Kasumi-1 (cell line): ENCODE measurements around the gene NKAIN1.
"Not testable (repeated sequence)": the region's sequence is repeated elsewhere in the genome, so short reads cannot be mapped to it uniquely, and the experiment has no call there.

Experiments
- DNase-seq, 2 experiments: peaks; one replicate each; lab custom pipeline; 2025; lab: John Stamatoyannopoulos, UW

The NKAIN1 gene

DNA sequence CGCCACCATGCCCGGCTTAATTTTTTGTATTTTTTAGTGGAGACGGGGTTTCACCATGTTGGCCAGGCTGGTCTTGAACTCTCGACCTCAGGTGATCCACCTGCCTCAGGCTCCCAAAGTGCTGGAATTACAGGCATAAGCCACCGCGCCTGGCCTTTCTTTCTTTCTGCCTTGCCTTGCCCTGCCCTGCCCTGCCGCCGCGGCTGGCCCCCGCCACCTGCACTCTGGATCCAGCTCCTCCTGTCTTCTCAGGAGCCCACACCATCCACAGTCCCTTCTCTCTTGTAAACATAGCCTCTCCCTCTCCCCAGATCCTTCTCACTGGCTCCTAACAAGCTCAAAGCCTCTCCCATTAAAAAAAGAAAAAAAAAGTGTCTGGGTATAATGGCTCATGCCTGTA is 44.4 kb downstream of the NKAIN1 start:
- not testable (repeated sequence) for DNase-seq

DNA sequence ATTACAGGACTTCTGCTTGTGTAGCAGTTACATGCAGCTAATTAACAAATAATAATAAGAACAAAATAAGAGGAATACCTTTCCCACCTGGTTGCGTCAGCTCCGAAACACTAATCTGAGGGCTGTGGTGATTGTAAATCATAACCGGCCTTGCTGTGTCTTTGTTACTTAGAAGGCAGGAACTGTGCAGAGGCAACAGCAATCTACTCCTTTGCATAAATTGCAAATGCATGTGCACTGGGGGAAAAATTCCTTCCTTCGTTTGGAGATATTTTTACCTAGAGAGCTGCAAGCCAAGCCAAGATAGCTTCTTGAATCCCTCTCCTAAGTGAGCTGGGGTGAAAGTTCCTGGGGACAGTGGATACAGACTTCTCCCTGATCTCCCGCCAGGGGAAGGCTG is 46.0 kb downstream of the NKAIN1 start:
- no peak for DNase-seq

DNA sequence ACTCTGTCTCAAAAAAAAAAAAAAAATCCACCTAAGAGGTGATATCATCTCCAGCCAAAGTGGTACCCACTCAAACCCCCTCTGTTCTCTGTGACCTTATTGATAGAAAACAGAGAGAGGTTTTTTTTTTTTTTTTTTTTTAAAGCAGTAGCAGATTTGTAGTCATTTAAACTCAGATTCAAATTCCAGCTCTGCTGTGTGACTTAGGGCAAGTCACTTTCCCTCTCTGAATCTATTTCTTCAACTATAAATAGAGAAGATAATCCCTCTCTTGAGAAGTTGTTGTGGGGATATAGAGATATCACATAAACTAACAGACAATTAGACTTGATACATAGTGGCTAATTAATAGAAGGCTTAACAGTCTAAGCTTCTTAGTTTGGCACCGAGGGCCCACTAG is 48.4 kb downstream of the NKAIN1 start:
- no peak for DNase-seq

DNA sequence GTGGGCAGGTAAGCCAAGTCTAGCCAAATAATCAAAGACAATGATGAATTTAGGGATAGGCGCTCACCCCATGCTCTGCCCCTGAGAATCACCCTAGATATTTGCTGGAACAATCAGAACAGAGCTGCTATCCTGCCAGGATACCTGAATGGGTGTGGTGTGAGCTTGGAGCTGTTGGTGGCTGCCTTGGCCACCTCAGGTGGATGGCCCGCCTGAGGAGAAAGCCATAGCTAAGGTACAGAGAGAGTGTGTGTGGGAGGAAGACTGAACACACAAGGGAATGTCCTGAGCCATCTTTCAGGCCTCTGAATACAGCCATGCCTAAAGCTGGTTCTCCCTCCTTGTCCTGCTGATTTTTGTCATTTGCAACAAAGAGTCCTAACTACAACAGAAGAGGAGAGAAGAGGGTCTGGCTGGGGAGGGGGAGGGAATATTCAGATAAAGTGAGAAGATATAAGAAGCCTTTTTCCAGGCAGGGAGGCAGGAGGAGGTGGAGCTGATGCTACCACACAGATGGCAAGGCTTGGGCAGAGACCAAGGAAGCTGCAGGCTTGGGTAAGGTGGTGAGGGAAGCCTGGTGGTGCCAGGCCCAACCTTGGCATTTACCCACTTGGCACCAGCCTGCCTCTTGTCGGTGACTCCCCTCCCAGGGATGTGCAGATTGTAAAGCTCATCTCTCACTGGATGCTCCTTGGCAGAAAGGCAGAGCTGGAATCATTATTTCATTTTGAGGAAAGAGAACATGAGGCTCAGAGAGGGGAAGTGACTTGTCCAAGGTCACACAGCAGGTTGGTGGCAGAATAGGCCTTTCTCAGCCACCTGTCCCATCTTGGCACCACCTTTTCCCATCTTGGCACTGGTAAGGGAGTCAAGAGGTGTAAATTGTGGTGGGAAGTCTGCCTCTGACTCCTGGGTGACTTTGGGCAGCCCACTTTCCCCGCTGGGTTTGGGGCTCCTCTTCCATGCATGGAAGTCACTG is 49.7 kb downstream of the NKAIN1 start:
- no peak for DNase-seq

DNA sequence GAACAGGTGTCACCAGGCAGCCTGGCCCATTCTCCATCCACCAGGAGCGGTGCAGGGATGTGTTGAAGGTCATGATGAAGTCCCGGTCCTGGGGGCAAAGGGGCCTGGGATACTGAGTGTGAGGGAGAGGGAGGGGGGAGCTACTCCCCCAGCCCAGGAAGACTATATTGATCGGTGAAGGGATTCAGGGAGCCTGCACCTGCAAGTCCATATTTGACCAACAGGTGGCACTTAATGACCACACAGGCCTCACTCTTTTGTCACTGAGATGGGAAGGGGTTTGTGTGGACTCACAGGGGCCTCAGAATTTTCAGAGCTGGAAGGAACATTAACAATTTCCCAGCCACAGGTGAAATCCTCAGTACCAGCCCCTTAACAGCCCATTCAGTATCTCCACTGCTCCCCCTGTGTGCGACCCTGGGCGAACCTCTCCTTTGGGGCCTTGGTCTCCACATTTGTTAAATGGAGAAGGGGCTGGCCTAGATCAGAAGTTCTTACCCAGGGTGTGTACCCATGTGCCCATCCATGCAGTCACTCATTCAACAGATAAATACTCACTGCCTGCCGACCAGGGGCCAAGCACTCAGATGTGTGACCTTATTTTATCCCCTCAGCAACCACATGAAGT is 55.6 kb downstream of the NKAIN1 start:
- DNase-seq: peak; percentile 29 to 44

DNA sequence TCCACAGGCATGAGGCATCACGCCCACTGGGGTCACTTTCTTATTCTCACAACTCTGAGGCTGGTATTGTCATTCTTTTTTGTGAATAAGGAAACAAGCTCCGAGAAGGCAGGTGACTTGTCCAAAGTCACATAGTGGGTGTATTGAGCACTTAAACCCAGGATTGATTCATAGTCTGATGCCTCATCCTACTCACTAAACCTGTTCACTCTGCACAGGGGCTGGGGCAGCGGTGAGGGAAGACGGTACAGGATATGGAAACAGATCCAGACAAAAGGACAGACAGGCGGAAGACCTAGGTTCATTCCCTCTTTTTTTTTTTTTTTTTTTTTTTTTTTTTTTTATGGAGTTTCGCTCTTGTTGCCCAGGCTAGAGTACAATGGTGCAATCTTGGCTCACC is 56.6 kb downstream of the NKAIN1 start:
- no peak for DNase-seq

GRCh38 chr1:31182352-31182751 is 57.3 kb downstream of the NKAIN1 start:
- peak; percentile 76 for DNase-seq

DNA sequence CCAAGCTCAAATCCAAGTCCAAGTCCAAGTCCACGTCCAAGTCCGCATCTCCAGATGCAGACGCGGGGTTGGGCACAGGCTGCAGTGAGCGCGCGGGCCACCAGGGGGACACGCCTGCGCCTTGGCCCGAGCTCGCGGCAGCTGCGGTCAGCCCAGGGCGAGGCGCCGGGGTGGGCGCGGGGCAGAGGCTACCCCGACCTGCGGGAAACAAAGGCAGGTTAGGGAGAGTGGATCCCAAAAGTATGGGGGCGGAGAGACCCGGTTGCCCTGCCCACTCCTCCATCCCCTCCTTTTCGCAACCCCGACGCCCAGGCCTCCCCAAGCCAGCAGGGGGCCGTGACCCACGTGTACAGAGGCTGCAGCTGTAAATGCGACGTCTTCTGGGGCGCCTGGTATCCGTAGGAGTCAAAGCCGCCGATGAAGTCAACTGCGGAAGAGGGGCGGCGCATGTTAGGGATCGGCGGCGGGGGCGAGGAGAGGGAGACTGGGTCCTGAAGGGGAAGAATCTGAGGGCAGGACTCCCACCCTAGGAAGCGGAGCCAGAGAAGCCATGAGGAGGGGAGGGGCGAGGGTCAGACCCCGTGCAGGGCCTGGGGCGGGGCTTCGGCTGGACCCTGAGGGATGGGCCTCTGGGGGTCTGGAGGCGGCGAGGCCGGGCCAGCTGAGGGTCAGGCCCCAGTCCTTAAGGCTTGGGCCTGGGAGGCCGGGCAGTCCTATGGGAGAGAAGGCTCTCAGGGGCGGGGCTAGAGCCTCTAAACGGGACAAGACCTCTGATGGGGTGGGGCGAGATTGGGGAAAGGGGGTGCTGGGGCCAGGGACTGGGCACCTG is 58.0 kb downstream of the NKAIN1 start:
- DNase-seq: peak; percentile 33 to 35

DNA sequence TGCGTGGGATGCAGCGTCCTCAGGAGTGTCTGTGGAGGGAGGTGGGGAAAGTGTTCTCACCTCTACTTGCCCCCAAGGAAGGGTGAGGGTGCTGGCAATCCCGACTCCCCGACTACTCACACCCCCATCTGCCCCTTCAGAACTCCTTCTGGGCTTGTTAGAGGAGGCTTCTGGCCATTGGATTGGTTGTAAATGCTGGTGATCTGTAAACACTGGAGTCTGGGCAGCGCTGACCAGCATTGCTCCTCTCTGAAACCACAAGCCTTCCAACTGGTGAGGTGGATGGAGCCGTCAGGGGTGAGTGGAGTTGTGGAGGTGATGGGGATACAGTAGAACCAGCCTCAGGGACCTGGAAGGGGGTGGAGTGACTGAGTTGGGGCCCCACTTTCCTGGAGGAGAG is 59.3 kb downstream of the NKAIN1 start:
- DNase-seq: no peak

GRCh38 chr1:31176291-31176690 is 63.4 kb downstream of the NKAIN1 start:
- DNase-seq: not testable (repeated sequence)

DNA sequence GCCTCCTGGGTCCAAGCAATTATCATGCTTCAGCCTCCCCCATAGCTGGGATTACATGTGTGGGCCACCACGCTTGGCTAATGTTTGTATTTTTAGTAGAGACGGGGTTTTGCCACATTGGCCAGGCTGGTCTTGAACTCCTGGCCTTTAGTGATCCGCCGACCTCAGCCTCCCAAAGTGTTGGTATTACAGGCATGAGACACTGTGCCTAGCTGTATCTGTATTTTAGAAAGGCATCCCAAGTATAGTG is 69.3 kb downstream of the NKAIN1 start:
- DNase-seq: no peak

- no peak for DNase-seq
Measured at GRCh38 chr1:31166462-31166861, 73.2 kb downstream of the NKAIN1 start.

GRCh38 chr1:31164291-31164690 is 75.4 kb downstream of the NKAIN1 start:
- no peak for DNase-seq

DNA sequence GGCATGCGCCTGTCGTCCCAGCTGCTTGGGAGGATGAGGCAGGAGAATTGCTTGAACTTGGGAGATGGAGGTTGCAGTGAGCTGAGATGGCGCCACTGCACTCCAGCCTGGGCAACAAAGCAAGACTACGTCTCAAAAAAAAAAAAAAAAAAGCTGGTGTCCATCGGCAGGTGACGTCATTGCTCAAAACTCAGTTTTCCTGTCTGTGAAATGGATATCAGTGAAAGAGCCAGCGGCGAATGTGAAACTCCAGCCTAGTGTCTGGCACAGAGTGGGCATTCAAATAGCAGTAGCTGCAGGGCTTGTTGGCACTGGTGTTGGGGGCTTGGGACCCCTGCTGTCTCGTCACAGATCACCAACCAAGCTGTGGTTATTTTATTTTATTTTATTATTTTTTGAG is 75.8 kb downstream of the NKAIN1 start:
- DNase-seq: no peak

- DNase-seq: no peak
Measured at GRCh38 chr1:31161571-31161970, 78.1 kb downstream of the NKAIN1 start.

GRCh38 chr1:31159869-31160611 is 79.6 kb downstream of the NKAIN1 start:
- no peak for DNase-seq

DNA sequence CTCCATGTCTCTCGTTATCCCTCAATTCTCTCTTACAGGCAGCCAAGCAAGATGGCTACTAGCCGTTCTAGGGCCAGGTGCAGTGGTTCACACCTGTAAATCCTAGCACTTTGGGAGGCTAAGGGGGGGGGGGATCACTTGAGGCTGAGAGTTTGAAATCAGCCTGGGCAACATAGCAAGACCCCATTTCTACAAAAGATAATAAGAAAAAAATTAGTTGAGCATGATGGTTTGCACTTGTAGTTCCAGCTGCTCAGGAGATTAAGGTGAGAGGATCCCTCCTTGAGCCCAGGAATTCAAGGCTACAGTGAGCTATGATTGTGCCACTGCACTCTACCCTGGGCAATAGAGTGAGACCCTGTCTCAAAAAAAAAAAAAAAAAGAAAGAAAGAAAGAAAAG is 80.4 kb downstream of the NKAIN1 start:
- DNase-seq: no peak

- DNase-seq: peak; percentile 58 to 65
Measured at GRCh38 chr1:31155216-31155806, 84.4 kb downstream of the NKAIN1 start.

GRCh38 chr1:31154632-31155215 is 85.0 kb downstream of the NKAIN1 start:
- DNase-seq: peak; percentile 56 to 65

GRCh38 chr1:31154000-31154631 is 85.6 kb downstream of the NKAIN1 start:
- no peak for DNase-seq

DNA sequence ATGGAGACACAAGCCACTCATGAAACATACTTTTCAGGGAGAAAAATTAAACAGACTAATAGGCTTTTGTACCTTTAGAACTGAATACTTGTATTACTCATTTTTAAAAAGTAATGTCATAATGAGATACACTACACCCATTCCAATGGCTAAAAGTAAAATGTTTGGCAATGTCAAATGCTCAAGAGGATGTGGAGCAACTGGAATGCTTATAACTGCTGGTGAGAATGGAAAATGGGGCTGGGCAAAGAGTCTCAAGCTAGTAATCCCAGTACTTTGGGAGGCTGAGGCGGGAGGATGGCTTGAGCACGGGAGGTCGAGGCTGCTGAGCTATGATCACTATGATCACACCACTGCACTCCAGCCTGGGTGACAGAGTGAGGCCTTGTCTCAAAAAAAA is 86.3 kb downstream of the NKAIN1 start:
- no peak for DNase-seq
